Astrocyte (in vitro differentiated cells and primary cell): ENCODE data around the gene SUGCT.

Experiments
- EZH2 ChIP-seq: IDR thresholded peaks from 2 replicates; pipeline ENCODE4 v1.6.1; 2012; ENCODE audit warnings: mild to moderate bottlenecking, low read length, inconsistent platforms; ENCODE audit not compliant: insufficient read depth
- TF ChIP-seq, protein P1 (sequence below): IDR thresholded peaks from 2 replicates; pipeline ENCODE4 v1.5.1; 2011; ENCODE audit warnings: low read depth, mild to moderate bottlenecking, inconsistent platforms, low read length, moderate library complexity; ENCODE audit not compliant: insufficient read depth

DNA sequence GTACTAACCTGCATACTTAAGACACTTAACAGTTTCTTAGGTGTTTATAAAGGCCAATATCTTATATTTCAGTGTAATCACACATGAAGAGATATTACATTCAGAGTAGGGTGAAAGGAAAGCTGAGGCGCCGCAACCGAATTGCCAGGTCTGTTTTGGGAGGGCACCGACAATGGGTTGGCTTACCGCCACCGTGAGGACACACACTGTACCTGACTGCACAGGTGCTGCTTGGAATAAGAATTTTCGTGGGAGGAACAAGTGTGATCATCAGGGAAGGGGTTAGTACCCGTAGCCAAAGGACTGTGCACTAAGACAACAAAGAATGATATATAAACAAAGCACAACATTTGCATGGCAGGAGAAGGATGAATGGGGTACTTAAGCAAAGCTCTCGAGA, 591.8 kb downstream of the SUGCT start:
- TF ChIP-seq, protein P1, sequence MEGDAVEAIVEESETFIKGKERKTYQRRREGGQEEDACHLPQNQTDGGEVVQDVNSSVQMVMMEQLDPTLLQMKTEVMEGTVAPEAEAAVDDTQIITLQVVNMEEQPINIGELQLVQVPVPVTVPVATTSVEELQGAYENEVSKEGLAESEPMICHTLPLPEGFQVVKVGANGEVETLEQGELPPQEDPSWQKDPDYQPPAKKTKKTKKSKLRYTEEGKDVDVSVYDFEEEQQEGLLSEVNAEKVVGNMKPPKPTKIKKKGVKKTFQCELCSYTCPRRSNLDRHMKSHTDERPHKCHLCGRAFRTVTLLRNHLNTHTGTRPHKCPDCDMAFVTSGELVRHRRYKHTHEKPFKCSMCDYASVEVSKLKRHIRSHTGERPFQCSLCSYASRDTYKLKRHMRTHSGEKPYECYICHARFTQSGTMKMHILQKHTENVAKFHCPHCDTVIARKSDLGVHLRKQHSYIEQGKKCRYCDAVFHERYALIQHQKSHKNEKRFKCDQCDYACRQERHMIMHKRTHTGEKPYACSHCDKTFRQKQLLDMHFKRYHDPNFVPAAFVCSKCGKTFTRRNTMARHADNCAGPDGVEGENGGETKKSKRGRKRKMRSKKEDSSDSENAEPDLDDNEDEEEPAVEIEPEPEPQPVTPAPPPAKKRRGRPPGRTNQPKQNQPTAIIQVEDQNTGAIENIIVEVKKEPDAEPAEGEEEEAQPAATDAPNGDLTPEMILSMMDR: no peak
- no peak for TF ChIP-seq EZH2
